ENCODE data around the gene CC2D2A. TPM values are rescaled to one million over a fixed set of nuclear protein-coding genes. Genes with fewer than 3 reads are reported as not detected.
"Not testable (repeated sequence)": the region's sequence is repeated elsewhere in the genome, so short reads cannot be mapped to it uniquely, and the experiment has no call there.

The CC2D2A gene
- total and polyA plus RNA-seq, 8 donors, result 1.9 to 7.7 (median 3.9) TPM

- intact Hi-C loops (cut with DNase I), result no loop called here
- H3K9me3 ChIP-seq, result no peaks in the 10 kb centered on the region
- peaks cover 0 to 7% (median 0%) of the 10 kb centered on the region in 3 donors for H3K36me3 ChIP-seq
- FAIRE-seq (no peak), DNase-seq (no peak), ATAC-seq (no peak)
- no peaks in the 10 kb centered on the region for H3K27me3 ChIP-seq
- no peaks in the 10 kb centered on the region for H3K4me1 ChIP-seq
- WGBS, 2 donors, result 95 to 99% methylated on average over 5 of the region's 5 CpGs
- H3K4me3 ChIP-seq, result no peak overlapping the region
- no peak overlapping the region for H3K27ac ChIP-seq
- no peak for TF ChIP-seq CTCF (IDR thresholded peaks at IDR 0.05)
These were observed 135.9 kb downstream of the CC2D2A start for GRCh38 chr4:15605537-15605936.

- ATAC-seq, result no peak
- TF ChIP-seq CTCF (IDR thresholded peaks at IDR 0.05), result no peak
- WGBS, 2 donors, result 85 to 96% methylated on average over 2 of the region's 2 CpGs
- Histone ChIP-seq H3K27ac (no peak overlapping the region), H3K9me3 (no peaks in the 10 kb centered on the region), H3K36me3 (peaks cover 0 to 8% (median 0%) of the 10 kb centered on the region in 3 donors), H3K27me3 (no peaks in the 10 kb centered on the region), H3K4me1 (no peaks in the 10 kb centered on the region), H3K4me3 (no peak overlapping the region)
- FAIRE-seq, result no peak
- intact Hi-C loops (cut with DNase I), result no loop called here
- DNase-seq, result no peak
These were observed 141.2 kb downstream of the CC2D2A start for GRCh38 chr4:15610855-15611254.

- 98 to 100% methylated on average over 2 of the region's 2 CpGs for WGBS, 2 donors
- DNase-seq (no peak), ATAC-seq (no peak), FAIRE-seq (no peak)
- no peaks in the 10 kb centered on the region for H3K27me3 ChIP-seq
- no peaks in the 10 kb centered on the region for H3K4me1 ChIP-seq
- TF ChIP-seq CTCF (IDR thresholded peaks at IDR 0.05), result no peak
- H3K4me3 ChIP-seq, result no peak overlapping the region
- peaks cover 0 to 8% (median 0%) of the 10 kb centered on the region in 3 donors for H3K36me3 ChIP-seq
- no peak overlapping the region for H3K27ac ChIP-seq
- intact Hi-C loops (cut with DNase I), result no loop called here
- H3K9me3 ChIP-seq, result no peaks in the 10 kb centered on the region
These were observed 142.5 kb downstream of the CC2D2A start for GRCh38 chr4:15612136-15612535.

- H3K4me3 ChIP-seq; H3K9me3 ChIP-seq; intact Hi-C loops (cut with DNase I); H3K4me1 ChIP-seq; H3K27ac ChIP-seq; H3K27me3 ChIP-seq; H3K36me3 ChIP-seq; FAIRE-seq; ATAC-seq: not testable (repeated sequence)
- peak in 2 of 6 donors; percentile 38 to 50 for DNase-seq
- 98 to 99% methylated on average over 16 to 24 of the region's 24 CpGs for WGBS, 2 donors
These were observed 145.2 kb downstream of the CC2D2A start for GRCh38 chr4:15614891-15615290.

GRCh38 chr4:15617407-15617806 is 147.7 kb downstream of the CC2D2A start:
- FAIRE-seq; H3K4me1 ChIP-seq; H3K4me3 ChIP-seq; H3K9me3 ChIP-seq; H3K27me3 ChIP-seq; DNase-seq; H3K27ac ChIP-seq; H3K36me3 ChIP-seq; intact Hi-C loops (cut with DNase I); ATAC-seq: not testable (repeated sequence)
- 99 to 100% methylated on average over 5 of the region's 5 CpGs for WGBS, 2 donors

- H3K27me3 ChIP-seq, result no peaks in the 10 kb centered on the region
- no peaks in the 10 kb centered on the region for H3K9me3 ChIP-seq
- no peaks in the 10 kb centered on the region for H3K4me1 ChIP-seq
- no peak overlapping the region for H3K27ac ChIP-seq
- H3K36me3 ChIP-seq, result peaks cover 0 to 35% (median 7%) of the 10 kb centered on the region in 3 donors
- ATAC-seq (peak in 2 of 4 donors; percentile 32 to 54), FAIRE-seq (no peak), DNase-seq (no peak)
- TF ChIP-seq CTCF (IDR thresholded peaks at IDR 0.05), result no peak
- 93 to 94% methylated on average over 1 of the region's 1 CpG for WGBS, 2 donors
- no peak overlapping the region for H3K4me3 ChIP-seq
- intact Hi-C loops (cut with DNase I), result no loop called here
These were observed 167.1 kb downstream of the CC2D2A start for GRCh38 chr4:15636818-15637217.

Measured in pancreas (tissue), 10 donors.